ENCODE measurements around the gene SMYD3.
A peak's percentile ranks its signal among the peaks of the same experiment; 100 is the strongest.

Gene SMYD3

GRCh38 chr1:246506674-246507481 lies at the start of gene SMYD3:
SMYD3 (minus strand) TSS chr1:246507279.
- peak; percentile 77 to 85 for DNase-seq

GRCh38 chr1:246554201-246554600 lies 47.1 kb upstream of the SMYD3 start:
- DNase-seq, result no peak

DNA sequence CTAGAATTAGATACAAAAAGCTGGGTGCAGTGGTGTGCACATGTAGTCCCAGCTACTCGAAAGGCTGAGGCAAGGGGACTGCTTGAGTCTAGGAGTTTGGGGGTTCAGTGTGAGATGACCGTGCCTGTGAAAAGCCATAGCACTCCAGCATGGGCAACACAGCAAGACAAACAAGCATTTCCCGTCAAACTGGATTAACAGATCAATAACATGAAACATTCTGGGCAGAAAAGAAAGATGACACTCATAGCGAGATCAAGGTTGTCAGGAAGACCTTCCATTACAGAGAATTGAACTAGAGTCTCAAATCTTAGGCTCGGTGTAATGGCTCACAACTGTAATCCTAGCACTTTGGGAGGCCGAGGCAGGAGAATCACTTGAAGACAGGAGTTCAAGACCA lies 45.0 kb upstream of the SMYD3 start:
- DNase-seq, result no peak

DNA sequence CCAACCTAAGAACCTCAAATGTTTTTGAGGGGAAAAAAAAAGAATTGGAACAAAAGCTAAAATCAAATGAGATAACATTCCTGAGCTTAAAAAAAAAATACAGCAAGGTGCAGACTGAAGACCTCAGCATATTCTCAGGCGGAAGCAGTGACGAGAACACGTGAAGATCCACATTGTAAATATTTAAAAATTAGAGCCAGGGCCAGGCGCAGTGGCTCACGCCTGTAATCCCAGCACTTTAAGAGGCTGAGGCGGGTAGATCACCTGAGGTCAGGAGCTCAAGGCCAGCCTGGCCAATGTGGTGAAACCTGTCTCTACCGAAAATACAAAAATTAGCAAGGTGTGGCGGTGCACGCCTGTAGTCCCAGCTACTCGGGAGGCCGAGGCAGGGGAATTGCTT lies 43.3 kb upstream of the SMYD3 start:
- DNase-seq, result no peak

DNA sequence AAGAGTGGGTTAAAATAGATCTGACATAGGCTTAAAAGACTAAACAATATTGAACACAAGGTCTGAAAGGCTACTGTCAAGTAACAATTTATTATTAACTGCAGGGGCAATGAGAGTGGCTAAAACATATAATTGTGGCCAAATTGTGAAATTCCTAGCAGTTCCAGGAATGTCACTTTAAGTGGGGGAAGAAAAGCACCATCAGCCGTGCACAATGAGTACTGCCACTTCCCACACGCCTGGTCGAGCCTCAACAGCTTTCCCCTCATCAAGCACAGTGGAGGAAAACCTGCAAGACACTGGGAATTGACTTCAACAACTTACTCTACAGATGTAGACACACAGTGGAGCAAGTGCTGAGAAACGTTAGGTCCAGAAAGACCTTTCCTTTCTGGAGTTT lies 42.6 kb upstream of the SMYD3 start:
- DNase-seq, result no peak

DNA sequence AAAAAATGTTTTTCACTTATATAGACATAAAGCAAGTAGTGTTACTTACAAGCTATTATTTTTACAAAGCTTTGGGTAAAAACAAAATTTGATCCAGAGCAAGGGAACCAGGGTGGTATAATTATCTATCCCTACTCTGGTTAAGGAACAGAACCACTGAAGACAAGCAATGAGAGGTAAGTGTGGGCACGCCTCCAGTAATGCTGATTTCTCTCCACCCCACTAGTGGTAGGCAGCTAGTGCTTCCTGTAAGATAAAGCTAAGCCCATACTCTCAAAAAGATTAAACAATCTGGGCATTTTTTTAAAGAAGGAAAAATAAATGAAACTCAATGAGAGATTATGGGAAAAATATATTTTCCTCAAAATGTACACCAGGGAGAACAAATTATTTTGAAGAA lies 36.9 kb upstream of the SMYD3 start:
- DNase-seq, result no peak

- no peak for DNase-seq
These were observed 33.8 kb upstream of the SMYD3 start for GRCh38 chr1:246540738-246541491.

- DNase-seq, result no peak
These were observed 30.8 kb upstream of the SMYD3 start for GRCh38 chr1:246537887-246538286.

GRCh38 chr1:246537441-246537840 lies 30.4 kb upstream of the SMYD3 start:
- DNase-seq, result no peak

DNA sequence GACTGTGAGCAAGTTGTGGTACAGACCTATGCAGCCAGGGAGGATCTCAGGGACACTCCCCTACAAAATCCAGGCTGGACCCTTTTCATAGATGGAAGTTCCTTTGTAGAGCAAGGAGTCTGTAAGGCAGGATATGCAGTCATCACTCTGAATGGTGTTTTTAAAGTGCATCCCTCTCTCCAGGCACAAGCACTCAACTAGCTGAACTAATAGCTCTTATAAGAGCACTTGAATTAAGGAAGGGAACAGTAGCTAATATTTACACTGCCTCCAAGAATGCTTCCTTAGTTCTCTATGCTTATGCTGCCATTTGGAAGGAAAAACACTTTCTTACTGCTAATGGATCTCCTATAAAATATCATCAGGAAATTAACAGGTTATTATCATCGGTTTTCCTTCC lies 27.0 kb upstream of the SMYD3 start:
- DNase-seq, result no peak

DNA sequence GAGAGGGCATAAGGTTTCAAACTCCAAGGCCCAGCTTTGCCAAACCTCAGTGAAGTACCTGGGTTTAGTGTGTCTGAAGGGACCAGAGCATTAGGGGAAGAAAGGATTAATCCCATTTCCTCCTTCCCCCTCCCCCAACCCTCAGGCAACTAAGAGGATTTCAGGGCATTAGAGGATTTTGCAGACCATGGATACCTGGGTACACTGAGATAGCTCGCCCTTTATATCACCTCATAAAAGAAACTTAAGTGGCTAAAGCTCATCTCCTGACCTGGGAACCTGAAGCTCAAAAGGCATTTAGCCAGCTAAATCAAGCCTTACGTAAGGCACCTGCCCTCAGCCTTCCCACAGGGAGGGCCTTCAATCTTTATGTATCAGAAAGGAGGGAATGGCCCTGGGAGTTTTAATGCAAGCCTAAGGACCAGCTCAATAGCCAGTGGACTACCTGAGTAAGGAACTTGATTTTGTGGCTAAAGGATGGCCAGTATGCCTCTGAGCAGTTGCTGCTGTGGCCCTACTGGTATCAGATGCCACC lies 26.4 kb upstream of the SMYD3 start:
- no peak for DNase-seq

DNA sequence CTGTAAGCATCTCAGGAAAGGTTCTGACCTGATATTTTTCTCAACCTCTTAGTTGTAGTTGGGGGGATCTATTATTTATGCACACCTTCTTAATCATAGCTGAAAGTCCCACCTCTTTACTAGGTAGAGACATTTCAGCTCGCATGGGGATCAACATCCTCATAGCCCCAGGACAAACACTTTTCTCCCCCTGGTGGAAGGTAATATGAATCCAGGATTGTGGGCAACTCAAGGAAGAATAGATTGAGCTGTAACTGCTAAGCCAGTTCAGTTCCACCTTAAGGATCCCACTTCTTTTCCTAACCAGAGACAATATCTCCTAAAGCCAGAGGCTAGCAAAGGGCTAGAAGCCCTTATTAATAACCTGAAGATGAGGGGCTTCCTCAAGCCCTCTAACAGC lies 25.4 kb upstream of the SMYD3 start:
- peak in 1 of 2 experiments; percentile 11 for DNase-seq

DNA sequence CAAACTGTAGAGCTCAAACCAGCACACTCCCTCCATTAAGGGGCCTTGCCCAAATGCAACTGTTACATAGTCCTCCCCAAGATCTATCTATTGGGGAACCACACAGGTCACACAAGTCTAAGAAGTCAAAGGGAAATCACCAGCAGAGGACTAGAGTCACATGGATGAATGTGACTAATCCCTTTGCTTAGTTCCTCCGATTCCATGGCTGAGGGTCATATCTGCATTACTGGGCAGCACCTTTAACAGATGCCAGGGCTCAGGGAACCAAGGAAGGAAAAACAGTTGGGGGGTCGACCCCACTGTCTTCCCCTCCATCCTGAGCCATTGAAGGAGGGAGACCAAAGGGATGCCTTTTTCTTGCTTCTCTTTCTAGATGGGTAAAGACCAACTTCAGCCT lies 23.4 kb upstream of the SMYD3 start:
- DNase-seq, result no peak

DNA sequence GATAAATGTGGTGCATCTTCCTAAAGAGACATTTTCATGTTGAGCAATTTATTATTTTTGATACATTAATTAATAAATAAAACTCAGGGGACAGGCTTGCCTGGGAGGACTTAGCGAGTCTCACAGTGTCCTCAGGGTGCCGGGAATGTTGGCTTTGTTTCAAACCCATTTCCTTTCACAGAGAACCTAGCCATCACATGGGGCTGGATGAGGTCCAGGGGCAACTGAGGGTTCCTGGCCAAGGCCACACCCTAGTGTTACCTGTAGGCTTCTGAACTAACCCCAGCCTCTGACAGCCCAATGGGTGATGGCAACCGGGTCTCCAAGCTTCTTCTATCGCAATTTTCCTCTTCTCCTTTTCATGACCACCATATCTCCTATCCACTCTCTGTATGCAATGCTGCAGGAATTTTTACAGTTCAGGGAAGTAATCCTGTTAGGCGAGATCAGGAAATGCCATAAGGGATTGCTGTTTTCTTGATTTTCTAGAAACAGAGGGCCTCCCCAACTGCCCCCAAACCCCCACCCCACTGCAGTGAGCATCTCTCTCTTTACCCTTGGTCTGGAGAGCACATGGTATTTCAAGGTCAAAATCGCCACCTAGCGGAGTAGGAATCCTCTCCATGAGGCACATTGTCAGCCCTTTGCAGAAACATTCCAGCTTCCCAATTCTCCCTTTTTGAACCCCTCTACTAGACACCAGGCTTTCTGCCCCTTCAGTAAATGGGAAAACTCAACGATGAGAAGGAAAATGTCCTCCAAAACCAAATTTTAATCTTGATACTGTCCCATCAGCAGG lies 22.1 kb upstream of the SMYD3 start:
- DNase-seq, result no peak

- DNase-seq, result peak; percentile 51 to 62
These were observed 20.5 kb upstream of the SMYD3 start for GRCh38 chr1:246527402-246528088.

GRCh38 chr1:246526915-246527314 lies 19.8 kb upstream of the SMYD3 start:
- DNase-seq, result no peak

DNA sequence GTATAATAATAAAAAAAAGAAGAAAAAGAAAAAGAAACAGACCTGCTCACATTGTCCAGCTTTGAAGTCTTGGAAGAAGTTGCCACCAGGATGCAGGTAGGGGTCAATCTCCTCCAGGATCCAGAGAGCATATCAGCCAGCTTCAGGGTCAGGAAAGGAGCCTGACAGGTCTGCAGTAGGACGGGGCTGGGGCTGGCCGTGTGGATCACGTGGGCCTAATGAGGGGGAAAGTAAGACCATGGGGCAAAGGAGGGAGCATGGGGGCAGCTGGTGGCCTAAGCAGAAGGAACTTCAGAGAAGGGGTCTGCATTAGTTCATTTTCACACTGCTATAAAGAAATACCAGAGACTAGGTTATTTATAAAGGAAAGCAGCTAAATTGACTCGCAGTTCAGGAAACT lies 19.3 kb upstream of the SMYD3 start:
- no peak for DNase-seq

- DNase-seq, result no peak
These were observed 12.4 kb upstream of the SMYD3 start for GRCh38 chr1:246519514-246519913.

DNA sequence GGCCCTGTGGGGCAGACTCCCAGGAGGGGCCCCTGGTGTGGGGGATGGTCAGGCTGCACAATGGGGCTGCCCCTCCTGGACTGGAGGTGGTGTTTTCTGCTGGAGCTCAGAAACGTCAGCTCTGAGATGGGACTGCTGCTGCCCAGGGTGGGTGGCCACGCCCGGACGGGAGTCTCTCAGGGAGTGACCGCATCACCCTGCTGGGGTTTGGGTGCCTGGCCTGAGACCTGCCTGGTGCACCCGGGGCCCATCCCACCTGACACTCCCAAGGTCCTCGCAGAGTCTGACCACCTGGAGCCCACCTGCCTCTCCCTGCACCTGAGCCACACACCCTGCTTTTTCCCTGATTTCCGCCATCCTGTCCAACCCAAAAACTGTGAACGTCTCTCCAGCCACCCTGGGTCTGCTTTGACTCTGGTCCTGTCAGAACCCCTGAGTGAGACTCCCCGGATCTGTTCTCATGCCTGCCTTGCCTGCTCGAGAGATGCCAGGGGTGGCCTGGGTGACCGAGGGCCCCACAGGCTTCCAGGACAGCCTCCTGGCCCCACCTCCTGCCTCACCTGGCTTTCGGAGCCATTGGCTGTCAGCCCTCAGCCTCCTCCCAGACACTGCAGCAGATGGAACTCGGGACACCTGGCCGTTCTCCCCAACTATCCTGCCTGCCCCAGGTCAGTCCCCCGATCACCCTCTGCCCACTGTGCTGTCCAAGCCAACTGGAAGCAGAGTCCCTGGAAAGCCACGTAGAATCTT lies 11.6 kb upstream of the SMYD3 start:
- DNase-seq, result no peak

- DNase-seq, result no peak
These were observed 10.3 kb upstream of the SMYD3 start for GRCh38 chr1:246517391-246517790.

DNA sequence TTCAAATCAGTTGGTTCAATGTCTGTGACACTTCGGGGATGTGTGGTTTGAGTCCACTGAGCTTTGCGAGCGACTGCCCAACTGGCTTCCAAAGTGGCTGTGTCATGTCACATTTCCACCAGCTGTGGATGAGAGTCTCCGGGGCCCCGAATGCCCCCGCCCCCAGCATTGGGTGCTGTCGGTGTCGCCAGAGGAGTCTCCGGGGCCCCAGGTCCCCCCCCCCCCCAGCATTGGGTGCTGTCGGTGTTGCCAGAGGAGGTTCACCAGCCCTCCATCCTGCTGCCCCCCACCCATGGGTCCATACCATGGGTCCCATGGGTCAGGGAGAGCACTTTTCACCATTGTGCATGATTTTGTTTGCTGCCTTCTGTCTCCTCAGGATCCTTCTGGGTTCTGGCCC lies 9.0 kb upstream of the SMYD3 start:
- no peak for DNase-seq

Measured in Kasumi-1 (cell line).